NOMO-1 treated with DMSO at 0.1 percent for 48 hours (cell line): ENCODE measurements around the gene TNFRSF9.

Source experiments
- DNase-seq: peaks from one replicate; lab custom pipeline; 2025; ENCODE audit not compliant: unreplicated experiment; lab: John Stamatoyannopoulos, UW

TNFRSF9 gene

GRCh38 chr1:7878027-7878426 is 62.6 kb downstream of the TNFRSF9 start:
- no peak for DNase-seq

GRCh38 chr1:7873801-7874795 is 66.5 kb downstream of the TNFRSF9 start:
- DNase-seq = no peak

GRCh38 chr1:7871136-7871535 is 69.5 kb downstream of the TNFRSF9 start:
- no peak for DNase-seq

- DNase-seq = no peak
These were observed 71.3 kb downstream of the TNFRSF9 start for GRCh38 chr1:7869136-7869920.

- no peak for DNase-seq
These were observed 72.4 kb downstream of the TNFRSF9 start for GRCh38 chr1:7868070-7868780.

GRCh38 chr1:7865978-7866377 is 74.7 kb downstream of the TNFRSF9 start:
- DNase-seq = no peak
